NCI-H2029 (cell line): ENCODE results near the gene DMD.
"Not testable (repeated sequence)": the region's sequence is repeated elsewhere in the genome, so short reads cannot be mapped to it uniquely, and the experiment has no call there.

Source experiments
- DNase-seq: peaks from one replicate; lab custom pipeline; 2025; lab: John Stamatoyannopoulos, UW

DMD gene

GRCh38 chrX:31429915-31430314, 1781.4 kb downstream of the DMD start:
- DNase-seq, result no peak

- DNase-seq, result no peak
Measured at GRCh38 chrX:31423609-31424189, 1787.7 kb downstream of the DMD start.

- DNase-seq, result no peak
Measured at GRCh38 chrX:31421441-31421840, 1789.9 kb downstream of the DMD start.

- no peak for DNase-seq
Measured at GRCh38 chrX:31420711-31421151, 1790.6 kb downstream of the DMD start.

GRCh38 chrX:31420302-31420701, 1791.0 kb downstream of the DMD start:
- DNase-seq, result no peak

GRCh38 chrX:31397119-31397518, 1814.2 kb downstream of the DMD start:
- DNase-seq, result no peak

GRCh38 chrX:31392513-31392912, 1818.8 kb downstream of the DMD start:
- no peak for DNase-seq

GRCh38 chrX:31388946-31389345, 1822.4 kb downstream of the DMD start:
- DNase-seq, result no peak

GRCh38 chrX:31384471-31384870, 1826.9 kb downstream of the DMD start:
- DNase-seq, result no peak

- DNase-seq, result no peak
Measured at GRCh38 chrX:31383991-31384390, 1827.4 kb downstream of the DMD start.

GRCh38 chrX:31378973-31379372, 1832.4 kb downstream of the DMD start:
- DNase-seq, result not testable (repeated sequence)

GRCh38 chrX:31377821-31378220, 1833.5 kb downstream of the DMD start:
- not testable (repeated sequence) for DNase-seq

- no peak for DNase-seq
Measured at GRCh38 chrX:31376408-31377022, 1834.8 kb downstream of the DMD start.

GRCh38 chrX:31374786-31375185, 1836.6 kb downstream of the DMD start:
- no peak for DNase-seq

- no peak for DNase-seq
Measured at GRCh38 chrX:31371956-31372355, 1839.4 kb downstream of the DMD start.

- DNase-seq, result no peak
Measured at GRCh38 chrX:31367816-31368215, 1843.5 kb downstream of the DMD start.

- DNase-seq, result no peak
Measured at GRCh38 chrX:31366041-31366440, 1845.3 kb downstream of the DMD start.

- DNase-seq, result no peak
Measured at GRCh38 chrX:31356275-31357212, 1854.8 kb downstream of the DMD start.

- DNase-seq, result no peak
Measured at GRCh38 chrX:31355206-31355955, 1856.0 kb downstream of the DMD start.

GRCh38 chrX:31353095-31353494, 1858.3 kb downstream of the DMD start:
- no peak for DNase-seq

GRCh38 chrX:31350808-31351074, 1860.6 kb downstream of the DMD start:
- no peak for DNase-seq

- no peak for DNase-seq
Measured at GRCh38 chrX:31349515-31349914, 1861.8 kb downstream of the DMD start.
